ENCODE measurements around the gene ACAP2.
A peak's percentile ranks its signal among the peaks of the same experiment; 100 is the strongest.

Gene ACAP2

DNA sequence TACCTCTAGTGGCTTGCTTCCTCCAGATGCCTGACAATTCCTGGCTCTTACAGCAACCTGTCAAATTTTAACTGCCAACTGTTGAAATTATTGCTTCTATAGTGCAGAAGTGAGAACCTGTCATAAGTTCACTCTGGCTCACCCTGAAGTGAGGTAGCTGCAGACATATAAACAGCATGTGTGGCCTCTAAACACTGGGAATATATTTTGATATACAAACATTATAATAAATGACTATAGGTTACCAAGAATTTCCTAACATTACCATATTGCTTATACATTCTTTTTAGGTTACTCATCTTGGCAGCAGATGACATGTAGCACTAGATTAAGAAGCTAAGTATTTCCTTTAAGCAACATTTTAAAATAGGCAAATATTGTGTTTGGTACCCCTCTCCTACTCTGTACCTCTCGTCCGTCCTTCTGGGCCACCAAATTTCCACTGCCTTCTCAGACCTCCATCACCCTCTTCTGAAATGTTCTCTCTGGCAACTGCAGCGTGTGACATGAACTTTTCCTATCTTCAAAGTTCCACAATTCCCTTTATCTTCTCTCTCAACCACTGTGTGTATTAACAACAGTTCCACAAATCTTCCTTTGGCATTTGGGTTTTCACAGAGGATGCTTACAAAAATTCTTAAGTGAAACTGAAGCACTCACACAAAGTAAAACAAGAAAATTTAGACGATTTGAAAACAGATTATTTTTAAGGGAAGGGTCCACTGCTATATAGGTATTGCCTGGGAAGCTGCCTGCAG lies 156.5 kb downstream of the ACAP2 start:
- DNase-seq: no peak

DNA sequence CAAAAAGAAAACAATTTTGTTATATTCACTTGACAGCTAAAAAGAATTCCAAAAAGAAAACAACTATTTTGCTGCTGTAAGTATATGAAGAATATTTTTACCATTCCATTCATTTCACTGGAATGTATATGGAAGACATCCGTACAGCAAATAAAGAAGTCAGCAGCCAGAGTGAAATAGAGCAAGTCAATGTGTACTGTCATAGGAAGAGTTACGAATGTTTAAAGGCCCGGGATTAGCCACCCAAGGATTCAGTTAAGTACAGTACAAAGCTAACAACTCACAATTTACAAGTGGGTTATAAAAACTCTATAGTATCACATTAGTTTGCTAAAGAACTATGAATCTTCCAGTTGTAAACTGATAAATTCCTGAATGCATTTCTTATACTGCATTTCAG lies 157.4 kb downstream of the ACAP2 start:
- no peak for DNase-seq

DNA sequence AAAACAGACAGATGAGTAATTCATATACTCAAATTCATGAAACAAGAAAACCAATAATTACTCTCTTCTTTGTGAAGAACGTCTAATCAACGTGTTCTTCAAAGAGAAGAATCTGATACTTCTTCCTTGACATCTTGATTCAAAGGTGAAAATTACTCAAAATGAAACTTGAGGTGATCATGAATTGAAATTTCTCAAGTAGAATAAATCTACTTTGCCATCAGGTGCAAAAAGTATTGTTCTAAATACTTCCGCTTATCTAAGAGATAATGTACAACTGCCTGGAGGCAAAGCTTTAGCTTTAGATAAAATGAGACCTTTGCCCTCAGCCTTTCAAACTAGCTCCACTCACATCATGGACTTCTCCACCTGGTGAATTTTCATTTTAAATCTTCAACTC lies 158.0 kb downstream of the ACAP2 start:
- no peak for DNase-seq

DNA sequence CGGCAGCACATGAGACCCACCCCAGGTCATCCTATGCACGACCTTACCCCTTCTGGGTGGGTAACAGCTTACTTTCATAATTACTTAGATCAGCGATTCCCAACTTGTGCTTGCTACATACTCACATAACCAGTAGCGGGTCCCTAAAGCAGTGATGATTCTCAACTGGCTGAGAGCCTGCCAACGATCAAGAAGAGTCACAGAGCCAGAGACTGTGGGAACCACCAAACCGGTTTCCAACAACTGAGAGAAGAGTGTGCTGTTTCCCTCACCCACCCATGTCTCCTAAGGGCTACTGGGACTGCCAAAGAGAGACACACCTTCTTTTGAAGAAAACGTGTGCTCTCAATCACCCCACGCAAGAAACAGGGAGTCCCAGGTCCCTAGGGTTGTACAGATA lies 159.9 kb downstream of the ACAP2 start:
- DNase-seq: no peak

DNA sequence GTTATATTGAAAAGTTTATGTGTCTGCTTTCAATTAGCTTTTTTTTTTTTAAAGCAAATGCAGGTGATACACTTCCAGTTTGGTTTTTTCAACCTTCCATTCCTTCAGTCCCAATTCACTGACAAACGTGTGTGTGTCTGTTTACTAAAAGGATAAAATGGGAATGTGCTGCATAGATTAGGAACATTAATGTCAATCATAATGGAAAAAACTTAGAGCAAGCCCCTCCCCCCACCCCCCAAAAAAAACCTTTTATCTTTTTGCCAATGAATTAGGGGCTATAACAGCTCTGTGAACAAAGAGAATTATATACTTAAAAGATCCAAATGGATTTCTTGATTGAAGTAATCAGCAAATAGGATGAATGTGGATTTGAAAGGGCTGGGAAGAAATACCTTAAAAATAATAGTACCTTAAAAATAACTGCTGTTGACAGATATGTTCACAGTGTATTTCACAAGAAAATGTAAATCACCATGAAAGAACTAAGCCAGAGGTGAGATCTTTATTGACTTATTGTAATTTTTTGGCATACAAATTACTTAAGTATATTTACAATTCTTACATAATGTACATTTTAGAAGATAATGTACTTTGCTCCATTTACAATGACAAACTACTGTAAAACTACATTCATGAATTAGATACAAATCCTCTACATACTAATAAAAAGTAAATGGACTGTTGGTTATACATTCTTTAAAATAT lies 168.4 kb downstream of the ACAP2 start:
- no peak for DNase-seq

DNA sequence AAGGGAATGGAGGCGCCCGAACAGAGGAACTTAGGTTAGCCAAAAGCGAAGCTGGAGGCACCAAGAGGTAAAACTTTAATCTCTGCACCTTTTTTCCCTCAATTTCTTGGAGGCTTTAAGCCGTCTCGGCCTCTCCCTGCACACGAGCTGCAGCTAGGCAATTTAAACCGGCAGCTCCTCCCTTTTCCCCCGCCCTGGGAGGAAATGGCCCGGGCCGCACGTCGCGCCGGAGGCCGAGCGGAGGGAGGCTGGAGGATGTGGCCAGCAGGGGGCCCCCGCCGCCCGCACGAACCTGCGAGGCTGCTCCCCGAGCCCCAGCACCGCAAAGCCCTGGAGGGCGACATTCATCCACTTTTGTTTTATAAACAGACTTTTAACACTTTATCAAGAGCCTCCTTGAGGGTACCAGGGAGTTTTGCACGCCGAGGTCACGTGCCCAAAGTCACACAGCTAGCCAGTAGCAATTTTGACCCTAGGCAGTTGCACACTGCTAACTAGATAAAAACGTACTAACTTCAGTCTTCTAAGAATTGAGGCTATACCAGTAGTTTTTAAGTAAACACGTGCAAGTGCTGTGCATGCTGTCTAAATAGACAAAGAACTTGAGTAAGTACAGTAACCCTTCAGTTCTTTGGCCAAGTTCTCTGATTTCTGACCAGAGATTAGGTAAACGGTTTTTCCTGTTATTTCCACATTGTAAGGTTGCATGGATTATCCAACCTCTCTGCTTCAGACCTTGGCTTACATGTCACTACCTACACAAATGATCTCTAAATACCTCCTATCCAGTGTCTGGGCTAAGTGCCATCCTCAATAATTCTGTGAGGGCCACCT lies 171.2 kb downstream of the ACAP2 start:
- DNase-seq: peak; percentile 87

DNA sequence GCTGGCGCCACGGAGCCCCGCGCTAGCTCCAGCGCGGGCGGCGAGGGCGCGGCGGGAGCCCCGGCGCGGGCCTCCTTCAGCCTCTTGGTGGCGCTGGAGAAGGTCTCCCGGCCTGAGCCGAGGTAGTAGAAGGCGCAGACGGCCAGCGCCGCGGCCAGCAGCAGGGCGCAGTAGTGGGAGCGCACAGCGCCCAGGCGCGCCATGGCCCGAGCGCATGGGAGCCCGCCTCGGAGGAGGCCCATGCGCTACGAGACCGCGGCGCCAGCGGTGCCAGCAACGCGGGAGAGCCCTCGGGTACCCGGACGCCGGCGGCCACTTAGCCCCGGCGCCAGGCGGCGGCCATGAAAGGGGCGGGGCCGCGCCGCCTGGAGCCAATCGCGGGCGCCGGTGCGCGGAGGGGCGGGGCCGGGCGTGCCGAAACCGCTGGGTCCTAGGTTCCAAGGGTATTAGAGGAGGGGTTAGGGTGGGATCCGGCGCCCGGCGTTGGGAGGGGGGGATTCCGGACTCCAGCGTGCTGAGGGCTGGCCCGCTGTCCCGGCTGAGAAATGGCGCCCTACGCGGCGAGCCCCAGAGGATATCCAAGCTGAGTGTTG lies 171.9 kb downstream of the ACAP2 start, which contains the start of gene XXYLT1:
Gene XXYLT1 (minus strand): TSS at position 343 of the 593 bp plus-strand sequence. CDS start 101 bp downstream, at position 242.
- peak; percentile 86 for DNase-seq

DNA sequence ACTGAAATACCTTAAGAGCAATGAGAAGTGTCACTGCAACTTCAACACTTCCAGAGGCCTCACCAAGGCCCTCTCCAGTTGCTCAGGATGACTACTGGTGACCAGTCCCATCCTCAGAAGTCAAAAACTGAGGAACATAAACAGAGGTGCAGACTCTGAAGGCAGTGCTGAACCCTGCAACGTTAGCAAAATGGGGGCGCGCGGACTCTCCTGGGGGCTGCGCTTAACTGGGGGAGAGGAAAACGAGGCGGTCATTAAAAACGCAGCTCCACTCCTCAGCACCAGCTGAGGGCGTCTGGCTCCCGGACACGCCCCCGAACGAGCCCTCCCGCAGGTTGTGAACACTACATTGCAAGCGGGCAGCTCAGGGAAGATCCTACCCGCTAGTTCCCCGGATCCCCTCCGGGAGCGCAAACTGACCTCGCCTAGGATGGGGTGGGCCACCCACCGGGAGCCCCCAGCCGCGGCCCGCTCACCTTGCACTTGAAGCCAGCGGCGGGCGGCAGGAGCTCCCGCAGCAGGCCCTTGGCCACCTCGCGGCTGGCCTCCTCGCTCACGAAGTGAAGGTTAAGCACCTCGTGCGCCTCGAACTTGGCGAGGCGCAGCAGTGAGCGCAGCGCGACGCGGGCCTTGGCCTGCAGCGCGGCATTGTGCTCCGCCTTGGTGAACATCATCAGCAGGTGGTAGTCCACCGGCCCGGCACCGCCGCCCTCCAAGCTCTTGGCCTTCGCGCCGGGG lies 172.6 kb downstream of the ACAP2 start:
- DNase-seq: peak; percentile 58

DNA sequence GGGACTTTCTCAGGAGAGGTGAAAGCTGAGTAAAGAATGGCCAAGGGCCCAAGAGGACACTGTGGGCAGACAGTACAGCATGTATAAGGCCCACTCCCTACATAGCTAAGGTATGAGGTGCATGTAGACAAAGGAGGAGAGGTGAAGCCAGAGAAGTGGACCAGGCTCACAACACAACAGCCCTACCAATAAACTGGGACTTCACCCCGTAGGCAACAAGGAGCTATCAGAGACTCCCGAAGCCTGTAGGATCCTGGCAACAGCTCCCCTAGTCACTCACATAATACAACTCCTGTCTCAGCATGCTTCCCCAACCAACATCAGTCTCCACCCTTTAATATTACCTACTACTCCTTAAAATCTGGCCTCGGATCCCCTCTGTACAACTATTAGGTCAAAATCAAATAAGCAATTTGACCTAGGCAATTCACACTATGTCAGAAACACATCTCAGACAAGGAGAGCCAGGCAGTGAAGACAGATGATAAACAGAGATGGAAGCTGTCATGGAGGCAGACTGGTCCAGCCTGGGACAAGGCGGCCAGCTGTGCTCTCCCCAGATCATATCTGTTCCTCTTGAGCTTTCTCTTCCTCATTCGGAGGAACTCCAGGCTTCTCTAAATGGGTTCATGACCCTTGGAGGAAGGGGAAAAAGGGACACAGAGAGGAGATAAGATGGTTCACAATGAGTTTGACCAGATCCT lies 173.3 kb downstream of the ACAP2 start:
- DNase-seq: no peak

DNA sequence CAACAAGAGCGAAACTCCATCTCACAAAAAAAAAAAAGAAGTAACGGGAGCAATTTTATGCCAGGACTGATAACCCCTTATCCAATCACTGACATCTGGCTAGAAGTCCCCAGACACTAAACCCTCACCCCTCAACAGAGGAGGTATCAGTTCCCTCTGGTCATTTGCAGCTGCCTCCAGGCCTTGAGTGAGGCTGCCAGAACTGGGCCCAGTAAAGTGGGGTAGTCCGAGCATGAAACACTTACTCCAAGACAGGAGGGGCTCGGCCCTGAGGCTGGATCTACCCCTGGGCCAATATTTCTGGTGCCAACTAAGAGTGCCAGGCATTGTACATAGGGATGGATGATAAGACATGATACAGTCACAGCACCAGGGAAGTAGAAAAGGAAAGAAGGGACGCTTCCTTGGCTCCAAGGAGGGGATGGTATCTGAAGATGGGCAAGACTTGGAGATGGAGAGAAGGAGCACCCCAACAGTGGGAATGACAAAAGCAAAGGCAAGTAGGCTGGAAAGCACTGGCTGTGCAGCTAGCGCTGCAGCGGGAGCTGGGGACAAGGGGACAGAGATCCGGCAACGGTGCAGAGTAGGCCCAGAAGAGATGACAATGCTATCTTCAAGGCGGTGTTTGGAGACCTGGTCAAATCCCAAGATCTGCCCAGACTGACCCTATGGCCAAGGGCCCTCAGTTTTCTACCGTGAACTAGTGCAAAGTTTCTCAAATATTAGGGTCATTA lies 174.1 kb downstream of the ACAP2 start:
- no peak for DNase-seq

DNA sequence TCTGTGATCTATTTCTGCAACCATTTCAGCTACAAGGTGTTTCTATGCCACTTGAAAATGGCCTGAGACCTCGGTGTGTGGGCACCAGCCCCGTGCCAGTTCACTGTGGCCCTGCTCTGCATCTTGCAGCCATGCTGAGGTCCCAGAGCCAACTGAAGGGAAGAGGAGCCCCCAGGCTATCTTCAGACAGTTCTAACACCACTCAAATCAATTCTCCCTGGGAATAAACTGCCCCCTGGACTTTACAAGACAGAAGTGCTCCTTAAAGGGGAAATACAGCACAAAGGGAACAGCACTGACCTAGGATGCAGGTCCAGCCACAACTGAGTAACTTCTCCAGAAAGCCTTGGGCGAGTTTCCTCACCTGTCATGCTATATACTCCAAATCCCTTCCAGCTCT lies 175.7 kb downstream of the ACAP2 start:
- no peak for DNase-seq

DNA sequence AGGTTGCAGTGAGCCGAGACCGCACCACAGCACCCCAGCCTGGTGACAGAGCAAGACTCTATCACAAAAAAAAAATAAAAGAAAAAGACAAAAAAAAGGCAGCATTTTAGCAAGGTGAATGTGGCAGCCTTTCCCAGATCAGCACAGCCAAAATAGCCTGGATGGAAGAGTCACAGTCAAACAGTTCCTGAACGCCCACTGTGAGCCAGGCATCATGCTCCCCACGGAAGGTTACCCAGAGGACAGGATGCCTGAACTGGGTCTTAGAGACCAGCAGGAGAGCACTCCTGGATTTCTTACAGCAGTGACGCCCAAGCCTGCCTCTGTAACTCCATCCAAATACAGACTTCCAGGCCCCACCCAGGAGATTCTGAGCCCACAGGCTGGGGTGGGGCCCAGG lies 176.4 kb downstream of the ACAP2 start:
- DNase-seq: no peak

DNA sequence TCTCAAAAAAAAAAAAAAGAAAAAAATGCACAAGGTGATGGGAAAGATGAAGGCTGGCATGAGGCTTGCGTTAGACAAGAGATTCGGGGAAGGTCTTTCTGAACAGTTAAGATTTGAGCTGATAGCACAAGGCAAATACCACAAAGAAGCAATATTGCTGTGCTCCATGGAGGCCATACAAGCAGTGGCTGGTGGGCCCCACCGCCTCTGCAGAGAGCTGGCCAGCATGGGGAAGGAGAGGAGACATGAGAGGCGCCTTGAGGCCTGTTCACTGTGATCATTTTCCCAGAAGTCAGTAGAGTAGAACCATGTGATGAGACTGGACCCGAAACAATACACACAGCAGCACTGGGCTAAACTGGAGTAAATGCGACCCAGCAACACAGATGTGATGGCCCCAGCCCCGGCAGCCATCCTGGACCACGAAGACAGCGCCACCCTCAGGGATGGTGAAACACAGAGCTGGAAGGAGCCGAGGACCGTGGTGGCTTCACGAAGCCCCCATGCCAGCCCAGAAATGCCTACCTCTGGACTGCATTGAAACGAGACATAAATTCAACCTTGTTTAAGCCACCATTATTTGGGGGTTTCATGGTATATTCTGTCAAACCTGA lies 177.3 kb downstream of the ACAP2 start:
- no peak for DNase-seq

DNA sequence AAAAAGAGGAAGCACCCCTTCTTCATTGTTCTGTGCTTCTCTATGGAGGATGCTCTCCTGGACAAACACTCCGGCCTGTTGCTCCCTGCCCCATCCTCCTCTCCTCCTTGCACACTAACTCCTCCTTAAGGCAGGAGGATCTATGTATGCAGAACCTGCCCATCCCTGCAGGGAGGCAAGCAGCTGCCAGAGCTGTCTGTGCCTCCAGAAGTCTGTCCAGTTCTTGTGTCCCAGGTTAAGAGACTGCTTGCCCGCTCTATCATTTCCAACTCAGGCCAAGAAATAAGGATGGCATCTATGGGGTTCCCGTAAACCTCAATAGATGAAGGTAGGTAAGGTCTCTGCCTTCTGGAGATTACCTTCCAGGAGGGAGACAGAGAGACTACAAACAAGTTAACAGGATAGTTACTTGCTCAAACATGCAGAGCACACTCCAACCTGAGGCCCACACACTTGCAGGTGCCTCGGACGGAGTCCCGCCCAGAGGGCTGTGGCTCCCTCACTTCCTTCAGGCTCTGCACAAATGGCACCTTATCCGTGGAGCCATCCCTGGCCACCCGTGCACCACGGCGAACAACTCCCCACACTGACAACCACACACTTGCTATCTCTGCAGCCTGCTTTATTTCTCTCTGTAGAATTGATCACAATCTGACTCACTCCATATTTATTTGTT lies 178.8 kb downstream of the ACAP2 start:
- no peak for DNase-seq

DNA sequence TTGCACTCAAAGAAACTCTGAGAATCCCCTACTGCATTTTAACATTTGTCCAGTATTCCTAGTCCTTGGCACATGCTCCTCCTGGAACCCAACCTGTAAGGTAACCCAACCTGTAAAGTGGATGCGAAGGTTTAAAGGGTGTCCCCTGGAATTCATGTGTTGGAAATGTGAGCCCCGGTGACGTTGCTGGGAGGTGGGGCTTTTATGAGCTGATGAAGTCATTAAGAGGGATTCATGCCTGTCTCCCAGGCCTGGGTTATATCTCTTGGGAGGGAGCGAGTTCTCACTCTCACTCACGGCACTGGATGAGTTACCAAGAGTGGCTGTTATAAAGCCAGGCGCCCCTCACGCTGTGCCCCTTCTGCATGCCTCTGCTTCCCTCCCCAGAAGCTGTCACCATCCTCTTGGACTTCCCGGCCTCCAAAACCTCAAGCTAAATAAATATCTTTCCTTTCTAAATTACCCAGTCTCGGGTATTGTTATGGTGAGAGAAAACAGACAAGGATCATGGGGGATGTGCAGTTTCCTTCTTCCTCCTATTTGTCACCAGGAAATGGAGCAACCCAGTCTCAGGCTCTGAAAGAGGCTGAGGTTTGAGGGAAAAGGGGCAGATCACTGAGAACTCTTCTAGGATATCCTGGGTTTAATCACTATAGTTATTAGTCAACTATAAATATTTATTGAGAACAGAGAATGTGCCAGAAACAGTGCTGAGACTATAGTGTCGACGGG lies 179.5 kb downstream of the ACAP2 start:
- no peak for DNase-seq

DNA sequence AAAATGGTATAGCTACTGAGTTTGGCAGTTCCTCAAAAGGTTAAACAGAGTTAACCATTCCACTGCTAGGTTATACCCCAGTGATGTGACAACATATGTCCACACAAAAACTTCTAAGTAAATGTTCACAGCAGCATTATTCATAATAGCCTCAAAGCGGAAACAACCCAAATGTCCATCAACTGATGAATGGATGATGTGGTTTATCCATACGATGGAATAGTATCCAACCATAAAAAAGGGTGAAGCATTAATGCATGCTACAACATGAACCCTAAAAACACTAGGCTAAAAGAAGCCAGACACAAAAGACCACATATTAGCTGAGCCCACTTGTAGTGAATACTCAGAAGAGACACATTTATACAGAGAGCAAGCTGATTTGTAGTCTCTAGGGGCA lies 180.9 kb downstream of the ACAP2 start:
- no peak for DNase-seq

DNA sequence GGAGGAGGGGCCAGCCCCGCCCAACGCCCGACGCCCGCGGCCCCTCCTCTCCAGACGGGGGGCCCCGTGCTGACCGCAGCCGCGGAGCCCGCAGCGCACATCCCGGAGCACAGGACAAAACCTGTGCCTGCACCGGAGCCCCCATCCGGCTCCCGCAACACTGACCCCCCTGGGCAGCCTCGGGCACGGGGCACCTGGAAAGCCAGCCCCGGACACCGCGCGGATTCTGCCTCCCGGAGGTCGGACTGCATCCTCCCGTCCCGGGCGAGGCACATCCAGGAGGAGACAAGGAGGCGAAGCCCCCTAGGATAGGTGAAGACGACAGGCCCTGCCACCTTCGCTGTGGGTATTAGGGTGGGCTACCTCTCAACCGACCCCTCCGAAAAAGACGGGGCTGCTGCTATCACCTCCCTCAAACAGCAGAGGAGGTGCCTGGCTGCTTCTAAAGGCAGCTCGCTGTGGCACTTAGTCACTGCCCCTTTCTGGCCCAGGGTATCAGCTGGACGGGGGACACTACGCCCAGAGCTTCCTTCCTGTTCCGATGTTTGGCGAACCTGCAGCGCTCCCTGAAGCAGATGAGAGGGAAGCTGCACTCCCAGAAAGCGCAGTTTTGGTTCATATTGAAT lies 182.4 kb downstream of the ACAP2 start:
- DNase-seq: peak; percentile 85

DNA sequence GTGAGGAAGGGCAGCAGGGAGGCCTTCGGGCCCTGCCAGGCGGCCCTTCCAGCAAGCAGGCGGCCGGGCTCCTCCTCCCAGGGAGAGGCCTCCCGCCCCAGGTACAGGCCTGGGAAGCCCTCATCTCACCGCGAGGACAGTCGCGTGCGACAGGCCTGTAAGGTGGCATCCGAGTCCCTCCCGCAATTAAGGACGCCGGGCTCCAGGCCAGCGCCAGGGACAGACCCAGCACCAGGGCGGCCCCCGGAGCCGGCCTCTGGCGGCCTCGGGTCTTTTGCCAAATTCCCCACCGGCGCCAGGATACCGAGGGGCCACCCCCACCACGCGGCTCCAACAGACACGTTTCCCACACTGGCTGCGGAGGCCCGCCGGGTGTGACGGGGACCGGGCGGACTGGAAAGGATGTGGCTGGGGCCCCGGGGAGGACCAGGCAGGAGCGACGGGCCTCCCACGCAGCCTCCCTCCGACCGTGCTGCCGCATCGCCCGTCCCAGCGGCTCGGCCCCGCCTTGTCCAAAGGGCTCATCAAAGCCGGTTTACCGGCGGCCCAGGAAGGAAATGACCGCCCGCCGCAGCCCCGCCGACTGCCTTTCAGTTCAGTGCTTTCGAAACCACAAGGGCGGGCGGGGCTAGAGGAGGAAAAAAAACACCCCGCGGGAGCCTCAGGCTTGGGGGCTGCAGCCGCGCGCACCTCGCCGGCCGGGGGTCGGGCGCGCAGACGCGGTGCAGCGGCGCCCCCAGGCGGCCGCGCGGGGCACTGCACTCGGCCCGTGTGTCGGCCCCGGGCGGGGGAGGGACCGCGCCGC lies 183.1 kb downstream of the ACAP2 start:
- DNase-seq: peak; percentile 79

Measured in NCI-H2171 treated with DMSO at 0.1 percent for 48 hours (cell line).